HG03103 (cell line): Measurements from ENCODE around the gene FAM170B.

Experiments used
- ATAC-seq: cut with Tn5 transposase; IDR thresholded peaks from one replicate; pipeline ENCODE4 v1.9.1; 2021; ENCODE audit warnings: low read depth; ENCODE audit not compliant: unreplicated experiment

Gene FAM170B

DNA sequence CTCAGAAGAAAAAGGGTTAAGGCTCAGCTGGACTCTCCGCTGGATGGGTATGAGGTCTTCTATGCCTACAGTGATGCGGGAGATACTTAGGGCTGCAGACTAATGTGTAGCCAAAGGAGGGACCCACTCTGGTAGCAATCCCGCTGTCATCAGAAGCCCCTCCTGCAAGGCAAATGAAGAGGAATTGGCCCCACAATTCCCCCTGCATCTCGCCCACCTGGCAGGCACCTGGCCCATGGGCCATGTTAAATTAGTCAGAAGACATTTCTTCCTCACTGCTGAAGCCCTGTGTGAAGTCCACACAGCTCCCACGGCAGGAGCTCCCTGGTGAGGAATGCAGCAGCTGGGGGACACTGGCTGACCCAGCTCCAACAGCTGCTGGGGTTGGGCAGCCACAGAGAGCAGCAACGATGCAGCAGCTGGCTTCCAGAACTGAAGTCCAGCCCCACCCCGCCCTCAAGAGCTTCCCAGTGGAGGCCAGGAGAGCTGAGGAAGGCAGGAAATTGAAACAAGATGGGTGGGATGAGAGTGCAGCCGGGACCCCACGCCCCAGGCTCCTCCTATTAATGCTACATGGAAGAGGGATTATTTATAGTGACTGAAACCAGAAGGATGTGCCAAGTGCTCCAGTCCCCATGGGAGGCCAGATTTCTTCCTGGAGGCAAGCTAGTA is 24.0 kb downstream of the FAM170B start:
- ATAC-seq = no peak

DNA sequence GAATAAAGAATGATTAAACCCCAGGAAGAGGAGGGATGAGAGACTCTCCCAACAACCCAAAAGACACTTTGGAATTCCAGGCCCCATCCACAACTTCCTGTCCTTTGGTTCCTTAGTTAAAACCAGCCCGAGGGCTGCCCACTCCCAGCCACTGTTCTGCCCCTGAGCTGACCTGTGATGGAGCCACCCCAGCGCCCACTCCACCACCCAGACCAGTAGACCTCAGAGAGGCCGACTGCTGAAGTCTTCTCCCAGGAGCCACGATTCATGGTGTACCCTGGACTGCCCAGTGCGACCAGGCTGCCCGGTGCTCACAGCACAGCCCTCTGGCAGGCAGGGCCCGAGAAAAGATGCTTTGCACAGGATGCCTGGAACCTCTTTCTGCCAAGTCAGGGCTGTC is 25.2 kb downstream of the FAM170B start:
- ATAC-seq = no peak

DNA sequence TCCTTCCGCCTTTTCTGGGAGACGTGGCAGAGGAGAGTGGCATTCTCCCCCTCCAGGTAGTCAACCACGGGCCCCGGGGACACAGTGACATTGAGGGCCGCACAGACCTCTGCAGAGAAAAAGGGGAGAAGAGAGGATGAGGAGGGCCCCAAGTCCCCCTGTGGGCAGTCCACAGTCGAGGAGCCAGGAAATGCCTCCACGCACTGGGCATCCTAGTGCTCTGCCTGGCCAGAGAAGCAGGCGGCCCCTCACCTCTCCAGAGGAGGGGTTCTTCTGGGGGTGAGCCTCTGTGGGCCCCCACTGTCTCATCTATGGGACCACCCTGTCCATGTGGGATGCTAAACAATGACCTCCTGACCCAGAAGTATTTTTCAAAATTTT is 25.9 kb downstream of the FAM170B start:
- ATAC-seq = no peak

DNA sequence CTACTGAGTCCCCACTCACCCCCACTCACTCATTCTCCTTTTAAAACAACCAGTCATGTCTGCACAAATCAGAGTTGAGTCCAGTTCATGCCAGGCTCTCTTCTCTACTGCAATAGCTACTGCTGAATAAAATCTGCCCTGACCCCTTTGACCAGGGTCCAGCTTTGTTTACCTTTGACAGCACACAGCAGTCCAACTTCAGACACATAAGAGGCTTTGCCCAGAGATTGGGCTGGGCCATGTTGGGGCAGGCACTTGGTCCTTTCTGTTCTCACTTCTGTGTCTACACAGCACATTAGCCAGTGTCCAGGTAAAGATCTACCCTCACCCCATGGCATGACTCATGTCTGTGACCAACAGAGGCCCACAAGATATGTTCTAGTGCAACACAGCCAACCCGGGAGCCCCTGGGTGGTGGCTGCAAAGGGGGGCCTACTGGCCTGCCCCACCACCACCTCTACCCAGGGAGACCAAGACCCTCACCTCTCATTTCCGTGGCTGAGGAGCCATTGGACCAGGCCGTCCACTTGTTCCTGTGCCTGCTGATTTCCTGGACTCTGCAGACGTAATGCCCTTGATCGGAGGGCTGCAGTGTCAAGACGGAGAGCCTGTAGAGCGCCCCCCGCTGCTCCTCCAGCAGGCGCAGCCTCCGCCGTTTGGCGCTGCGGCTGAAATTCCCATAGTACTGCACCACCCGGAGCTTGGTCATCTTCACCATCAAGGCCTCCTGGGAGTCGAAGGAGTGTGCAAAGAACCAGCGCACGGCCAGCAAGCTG is 26.5 kb downstream of the FAM170B start:
- ATAC-seq = no peak

DNA sequence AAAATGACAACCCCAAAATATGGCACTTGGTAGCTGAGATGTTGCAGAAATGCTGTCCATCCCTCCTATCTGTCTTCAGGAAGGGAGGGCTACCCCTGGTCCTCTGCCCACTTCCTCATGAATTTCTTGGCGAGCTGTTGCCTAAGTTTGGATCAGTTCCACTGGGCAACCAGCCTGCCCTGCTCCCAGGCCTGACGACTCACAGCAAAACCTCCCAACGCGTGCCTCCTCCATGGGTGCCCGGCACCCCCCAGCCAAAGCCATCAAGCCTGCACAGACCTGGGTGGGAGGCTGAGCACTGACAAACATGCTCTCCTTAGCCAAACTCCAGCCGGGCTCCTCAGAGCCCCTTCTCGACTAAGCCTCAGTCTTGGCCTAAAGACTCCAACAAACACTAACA is 27.4 kb downstream of the FAM170B start:
- ATAC-seq = no peak

DNA sequence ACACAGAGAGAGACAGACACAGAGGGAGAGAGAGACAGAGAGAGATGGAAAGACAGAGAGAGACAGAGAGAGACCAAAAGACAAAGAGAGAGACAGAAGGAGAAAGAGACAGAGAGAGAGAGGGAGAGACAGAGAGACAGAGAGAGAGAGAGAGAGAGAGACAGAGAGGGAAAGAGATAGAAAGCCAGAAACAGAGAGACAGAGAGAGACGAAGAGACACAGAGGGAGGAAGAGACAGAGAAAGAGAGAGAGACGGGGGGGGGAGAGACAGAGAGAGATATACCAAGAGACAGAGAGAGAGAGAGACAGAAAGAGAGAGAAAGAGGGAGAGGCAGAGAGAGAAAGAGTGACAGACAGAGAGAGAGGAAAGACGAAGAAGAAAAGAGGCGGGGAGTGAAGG is 28.7 kb downstream of the FAM170B start:
- ATAC-seq = no peak

DNA sequence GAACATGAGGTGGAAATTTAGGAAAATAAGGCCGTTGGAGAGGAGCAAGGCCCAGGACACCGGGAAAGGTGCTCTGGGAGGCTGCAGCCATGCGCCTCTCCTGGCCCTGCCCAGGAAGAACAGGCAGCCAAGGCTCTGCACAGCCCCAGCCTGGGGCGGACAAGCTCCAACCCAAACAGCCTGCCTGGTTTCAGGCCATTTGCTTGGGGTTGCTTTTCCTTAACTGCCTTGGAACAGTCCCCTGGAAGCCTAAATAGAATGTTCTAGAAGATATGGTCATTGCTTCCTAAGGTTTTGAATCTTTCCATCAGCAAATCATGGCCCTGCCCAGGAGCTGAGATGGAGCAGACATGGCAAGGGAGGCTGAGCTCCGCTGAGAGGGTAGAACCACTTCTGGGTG is 29.5 kb downstream of the FAM170B start:
- ATAC-seq = no peak

DNA sequence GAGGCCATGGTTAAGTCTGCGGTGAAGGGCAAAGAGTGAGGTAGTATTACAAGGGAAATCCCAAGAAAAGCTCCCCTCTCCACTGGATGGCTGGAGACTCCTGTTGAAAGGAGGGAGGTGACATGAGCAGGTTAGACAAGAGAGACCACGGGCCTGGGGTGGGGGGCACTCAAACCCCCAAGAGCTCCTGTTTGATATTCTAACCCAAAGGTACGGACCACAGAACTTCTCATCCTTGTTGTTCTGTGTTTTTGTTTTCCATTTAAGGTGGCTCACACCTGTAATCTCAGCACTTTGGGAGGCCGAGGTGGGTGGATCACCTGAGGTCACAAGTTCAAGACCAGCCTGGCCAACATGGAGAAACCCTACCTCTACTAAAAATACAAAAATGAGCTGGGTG is 30.1 kb downstream of the FAM170B start:
- ATAC-seq = no peak

DNA sequence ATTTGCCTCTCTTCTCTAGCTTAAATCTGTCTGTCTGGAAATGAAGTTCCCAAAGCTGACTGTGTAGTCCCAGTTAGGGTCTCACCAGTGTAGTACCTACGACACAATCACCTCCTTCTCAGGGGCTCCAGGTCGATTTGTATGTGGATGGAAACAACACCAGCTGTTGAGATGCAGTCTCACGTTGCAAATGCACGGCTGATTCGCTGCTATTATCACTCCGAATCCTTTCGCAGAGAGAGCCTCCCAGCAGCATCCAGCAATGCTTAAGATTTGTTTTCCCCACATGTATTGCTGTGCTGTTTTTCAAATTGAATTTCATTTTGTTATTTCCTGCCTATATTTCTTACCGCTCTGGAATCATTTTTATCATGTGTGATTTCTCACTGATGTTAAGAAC is 34.8 kb downstream of the FAM170B start:
- no peak for ATAC-seq

DNA sequence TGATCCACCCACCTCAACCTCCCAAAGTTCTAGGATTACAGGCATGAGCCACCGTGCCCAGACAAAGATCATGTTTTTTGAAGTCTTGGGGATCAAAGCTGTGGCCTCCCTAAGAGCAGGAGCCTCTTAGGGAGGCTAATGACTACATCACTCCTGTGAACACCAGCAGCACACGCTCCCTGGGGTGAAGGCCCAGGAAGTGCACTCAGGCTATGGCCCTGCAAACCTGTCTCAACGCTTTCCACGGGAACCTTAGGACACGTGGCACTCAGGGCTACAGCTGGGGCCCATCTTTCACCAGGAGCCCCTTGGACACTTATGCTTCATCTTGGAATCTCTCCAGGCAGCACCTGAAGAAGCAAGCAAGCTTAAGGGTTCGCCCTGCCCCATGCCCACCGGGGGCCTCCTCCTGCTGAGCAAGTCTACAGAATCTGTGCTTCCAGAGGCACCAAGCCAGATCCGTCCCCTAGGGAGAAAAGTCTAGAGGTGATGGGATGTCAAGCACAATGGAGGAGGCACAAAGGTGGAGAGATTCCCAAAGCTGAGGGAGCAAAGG is 36.9 kb downstream of the FAM170B start:
- no peak for ATAC-seq

DNA sequence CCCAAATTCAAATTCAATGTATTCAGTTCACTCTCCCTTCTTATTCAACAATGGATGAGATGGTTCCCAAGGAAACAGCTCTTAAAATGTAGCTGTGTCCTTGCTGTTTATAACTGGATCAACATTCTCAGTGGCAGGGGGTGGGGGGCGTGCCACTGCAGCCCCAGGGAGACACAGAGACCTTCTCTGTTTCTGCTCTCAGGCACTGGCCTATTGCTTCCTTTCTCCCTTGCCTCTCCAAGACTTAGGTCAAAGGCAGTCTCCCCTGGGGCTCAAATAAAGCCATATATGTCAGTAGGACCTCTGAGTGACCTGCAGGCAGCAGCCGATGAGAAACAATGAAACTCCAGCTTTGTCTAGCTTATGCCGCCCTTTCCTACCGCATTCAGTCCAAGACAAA is 39.2 kb downstream of the FAM170B start:
- no peak for ATAC-seq

DNA sequence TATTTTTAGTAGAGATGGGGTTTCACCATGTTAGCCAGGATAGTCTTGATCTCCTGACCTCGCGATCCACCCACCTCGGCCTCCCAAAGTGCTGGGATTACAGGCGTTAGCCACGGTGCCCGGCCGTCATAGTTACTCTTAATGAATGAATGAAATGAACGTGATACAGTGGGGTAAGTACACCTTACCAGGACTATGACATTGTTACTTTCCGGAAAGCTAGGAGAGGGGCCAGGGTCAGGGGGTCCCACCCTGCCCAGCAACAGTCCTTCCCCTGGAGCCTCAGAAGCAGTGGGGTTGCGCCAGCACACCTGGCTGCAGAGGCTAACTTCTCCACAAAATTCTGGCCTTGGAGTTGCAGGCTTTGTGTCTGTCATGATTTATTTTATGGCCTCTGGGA is 39.9 kb downstream of the FAM170B start:
- ATAC-seq = no peak

DNA sequence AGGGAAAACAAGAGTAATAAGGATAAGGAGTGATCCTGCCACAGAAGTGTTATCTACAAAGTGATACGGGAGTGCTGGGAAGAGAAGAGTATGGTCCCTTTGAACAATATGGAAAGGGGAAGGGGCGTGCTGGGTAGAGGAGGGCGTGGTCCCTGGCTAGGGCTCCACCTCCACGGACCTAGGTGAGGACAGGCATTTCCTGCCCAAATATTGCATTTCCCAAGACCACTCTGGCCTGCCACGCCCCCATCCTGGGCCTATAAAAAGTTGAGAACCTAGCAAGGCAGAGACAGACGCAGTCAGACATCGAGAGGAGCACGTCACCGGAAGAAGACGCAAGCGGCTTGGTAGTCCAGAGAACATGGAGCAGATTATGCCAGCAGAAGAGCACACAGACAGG is 41.3 kb downstream of the FAM170B start:
- no peak for ATAC-seq

DNA sequence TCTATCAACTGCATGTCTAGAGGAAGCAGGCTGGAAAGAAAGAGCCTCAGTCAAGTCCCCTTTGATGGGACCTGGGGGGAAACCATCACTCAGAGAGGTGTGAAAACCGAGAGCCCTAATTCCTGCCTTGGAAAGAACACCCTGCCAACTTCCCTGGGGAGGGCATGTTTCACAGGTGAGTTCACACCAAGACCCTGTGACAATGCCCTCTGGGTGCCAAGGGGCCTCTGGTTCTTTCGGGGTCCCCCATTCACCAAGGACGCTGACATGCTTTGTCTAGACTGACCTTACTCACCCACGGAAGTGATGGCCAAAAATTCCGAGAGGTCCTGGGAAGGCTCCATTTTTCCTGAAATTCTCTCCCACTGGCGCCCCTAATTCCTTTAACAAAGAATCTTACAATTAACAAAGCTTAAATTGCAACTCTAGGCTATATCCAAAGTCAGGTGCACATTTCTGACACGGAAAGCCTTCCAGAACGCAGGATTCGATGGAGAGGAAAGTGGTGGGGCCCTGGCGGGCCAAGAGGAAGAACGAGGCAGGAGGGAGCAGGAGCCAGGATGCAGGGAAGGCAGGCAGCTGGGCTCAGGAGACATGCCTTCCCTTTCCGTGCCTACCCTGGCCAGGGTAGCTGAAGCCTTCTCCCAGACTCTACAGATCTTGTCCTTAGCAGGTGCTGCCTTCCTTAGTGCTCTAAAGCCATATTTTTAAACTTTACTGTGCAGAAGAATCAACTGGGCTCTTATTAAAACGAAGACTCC is 42.2 kb downstream of the FAM170B start:
- no peak for ATAC-seq

DNA sequence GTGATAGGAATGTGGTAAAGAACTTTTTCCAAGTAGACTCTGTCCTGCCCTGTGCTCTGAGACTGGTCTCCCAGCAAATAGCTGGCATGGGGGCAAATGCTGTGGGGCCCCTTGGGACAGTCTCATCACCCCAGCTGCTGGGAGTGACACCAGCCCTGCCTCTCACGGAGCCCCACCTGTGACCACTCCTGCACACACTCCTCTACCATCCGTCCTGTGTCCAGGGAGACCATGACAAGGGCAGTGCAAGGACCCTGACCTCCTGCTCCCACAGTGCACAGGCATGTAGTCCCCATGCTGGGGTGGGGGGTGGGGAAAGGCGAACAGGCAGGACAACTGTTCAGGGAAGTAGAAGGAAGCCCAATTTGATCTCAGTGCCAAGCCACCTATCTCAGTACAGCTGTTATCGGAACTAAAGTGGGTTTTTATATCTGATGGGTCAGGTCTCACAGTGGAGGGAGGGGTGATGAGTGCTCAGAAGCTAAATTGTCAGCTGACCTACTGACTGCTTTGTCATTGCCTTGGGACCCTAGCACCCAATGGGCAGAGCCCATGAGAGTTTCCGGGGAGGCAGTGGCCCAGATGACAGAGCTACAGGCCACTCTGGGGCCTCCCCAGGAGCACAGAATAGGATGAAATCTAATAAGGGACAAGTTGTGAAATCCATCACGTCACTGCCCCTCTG is 43.0 kb downstream of the FAM170B start:
- ATAC-seq = no peak

DNA sequence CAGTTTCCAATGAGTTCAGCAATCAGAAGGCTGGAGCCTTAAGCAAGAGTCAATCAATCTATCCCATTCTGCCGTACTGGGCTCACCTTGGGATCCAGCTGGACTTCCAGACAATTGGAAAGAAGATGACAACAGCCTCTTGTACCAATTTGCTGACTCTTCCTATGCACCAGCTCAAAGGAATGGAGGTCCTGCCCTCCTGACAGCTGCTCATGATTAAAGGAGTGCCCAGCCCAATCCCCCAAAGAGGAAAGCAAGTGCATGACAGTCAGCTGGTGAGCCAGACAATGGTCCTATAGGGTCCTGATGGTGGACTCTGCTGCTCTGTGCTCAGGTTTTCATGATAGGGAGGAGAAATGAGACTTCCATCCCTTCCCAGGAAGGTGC is 43.6 kb downstream of the FAM170B start:
- ATAC-seq = no peak

DNA sequence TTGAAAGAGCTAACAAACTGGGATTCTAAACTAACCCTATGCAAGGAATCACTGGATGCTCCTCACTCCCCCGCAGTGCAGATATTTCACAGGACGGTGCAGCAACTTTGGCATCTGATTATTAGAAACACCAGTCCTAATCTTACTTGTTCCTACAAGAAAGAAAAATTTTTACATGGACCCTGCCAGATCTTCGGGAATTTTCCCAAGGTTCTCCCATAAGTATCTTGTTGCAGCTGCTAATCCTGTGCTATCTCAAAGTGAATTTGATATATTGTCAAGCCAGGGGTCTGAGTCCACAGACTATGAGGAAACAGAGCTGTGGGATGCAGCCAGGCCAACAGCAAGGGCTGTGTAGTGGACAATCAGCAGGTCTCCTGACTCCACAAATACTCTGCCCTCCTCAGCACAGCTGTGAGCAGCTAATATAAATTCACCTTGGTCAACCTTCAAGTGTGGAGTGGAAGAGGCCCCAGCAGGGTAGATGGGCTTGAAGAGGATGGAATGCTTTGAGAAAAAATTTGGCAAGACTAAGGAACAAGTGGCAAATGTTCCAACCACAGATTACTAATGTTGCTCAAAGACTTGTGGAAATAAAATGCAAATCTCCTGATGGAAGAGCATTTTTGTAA is 44.1 kb downstream of the FAM170B start:
- no peak for ATAC-seq

DNA sequence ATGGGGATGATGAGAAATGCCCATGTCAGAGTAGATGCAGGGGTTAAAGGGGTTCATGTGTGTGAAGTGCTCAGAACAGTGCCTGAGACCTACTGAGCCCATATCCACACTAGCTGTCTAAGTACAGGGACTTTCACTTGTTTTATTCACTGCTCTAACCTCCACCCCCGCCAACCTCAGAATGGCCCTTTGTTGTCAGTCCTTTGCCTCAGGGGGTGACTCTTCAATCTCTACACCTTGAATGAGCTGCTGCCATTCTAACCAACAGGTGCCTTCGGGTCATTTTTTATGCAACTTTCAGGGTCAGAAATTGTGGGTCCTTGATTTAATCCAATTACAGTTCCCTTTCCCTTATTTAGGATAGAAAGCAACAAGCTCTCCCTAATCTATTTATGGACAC is 44.7 kb downstream of the FAM170B start:
- ATAC-seq = no peak

DNA sequence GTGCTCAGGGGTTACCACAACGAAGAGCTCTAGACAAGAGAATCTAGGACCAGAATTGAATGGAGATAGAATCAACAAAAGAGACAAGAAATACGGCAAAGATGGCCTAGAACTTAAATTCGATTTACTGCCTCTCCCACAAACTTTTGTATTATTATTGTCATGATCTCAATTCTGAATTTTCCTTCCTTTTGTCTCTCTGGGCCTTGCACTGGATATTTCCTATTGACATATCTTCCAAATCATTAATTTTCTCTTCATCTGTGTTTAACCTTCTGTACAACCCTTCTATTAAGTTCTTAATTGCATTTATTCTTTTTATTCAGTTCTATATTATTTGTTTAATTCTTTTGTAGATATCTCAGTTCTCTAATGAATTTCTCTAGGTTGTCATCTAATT is 46.9 kb downstream of the FAM170B start:
- ATAC-seq = no peak

DNA sequence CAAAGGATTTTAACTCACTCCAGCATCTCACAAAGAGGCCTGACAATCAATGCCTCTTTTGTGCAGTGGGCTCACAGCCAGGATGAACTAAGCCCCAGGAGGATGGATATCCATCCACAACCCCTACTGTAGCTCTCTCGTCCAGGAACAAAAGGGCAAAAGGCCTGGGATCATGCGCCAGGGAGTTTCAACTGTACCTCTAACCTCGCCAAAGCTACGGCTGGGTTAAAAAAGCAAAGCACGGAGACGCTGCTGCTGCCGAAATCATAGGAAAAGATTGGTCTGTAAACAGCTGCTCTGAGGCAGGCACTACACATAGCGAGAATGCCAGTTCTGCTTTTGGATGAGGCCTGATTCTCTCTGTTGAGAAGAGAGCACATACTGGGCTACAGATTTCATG is 50.6 kb downstream of the FAM170B start:
- ATAC-seq = no peak
